HG03135 (cell line): ENCODE results near the gene ADCY7.
"Not testable (repeated sequence)": the region's sequence is repeated elsewhere in the genome, so short reads cannot be mapped to it uniquely, and the experiment has no call there.

ENCODE experiments used
- ATAC-seq: cut with Tn5 transposase; IDR thresholded peaks from one replicate; pipeline ENCODE4 v1.9.1; 2021; ENCODE audit warnings: mild to moderate bottlenecking, moderate library complexity; ENCODE audit not compliant: unreplicated experiment

ADCY7 gene

GRCh38 chr16:50329446-50330189, 63.3 kb downstream of the ADCY7 start:
- no peak for ATAC-seq

- no peak for ATAC-seq
Measured at GRCh38 chr16:50331570-50331969, 65.2 kb downstream of the ADCY7 start.

GRCh38 chr16:50332599-50332998, 66.2 kb downstream of the ADCY7 start:
- ATAC-seq, result no peak

GRCh38 chr16:50334106-50334975, 68.0 kb downstream of the ADCY7 start:
- no peak for ATAC-seq

- ATAC-seq, result no peak
Measured at GRCh38 chr16:50335196-50335958, 69.0 kb downstream of the ADCY7 start.

- ATAC-seq, result no peak
Measured at GRCh38 chr16:50336884-50337283, 70.5 kb downstream of the ADCY7 start.

GRCh38 chr16:50338371-50339231, 72.2 kb downstream of the ADCY7 start:
- ATAC-seq, result no peak

- no peak for ATAC-seq
Measured at GRCh38 chr16:50340578-50340977, 74.2 kb downstream of the ADCY7 start.

- not testable (repeated sequence) for ATAC-seq
Measured at GRCh38 chr16:50343566-50343965, 77.2 kb downstream of the ADCY7 start.

- ATAC-seq, result not testable (repeated sequence)
Measured at GRCh38 chr16:50345210-50345609, 78.9 kb downstream of the ADCY7 start.

GRCh38 chr16:50351116-50351515, 84.8 kb downstream of the ADCY7 start:
- no peak for ATAC-seq

- ATAC-seq, result no peak
Measured at GRCh38 chr16:50351952-50352351, 85.6 kb downstream of the ADCY7 start.

GRCh38 chr16:50354082-50354481, 87.7 kb downstream of the ADCY7 start:
- no peak for ATAC-seq

- no peak for ATAC-seq
Measured at GRCh38 chr16:50354629-50355456, 88.5 kb downstream of the ADCY7 start.

GRCh38 chr16:50359626-50360025, 93.3 kb downstream of the ADCY7 start:
- no peak for ATAC-seq

- no peak for ATAC-seq
Measured at GRCh38 chr16:50360033-50360778, 93.9 kb downstream of the ADCY7 start.

GRCh38 chr16:50360779-50361178, 94.4 kb downstream of the ADCY7 start:
- ATAC-seq, result no peak

- no peak for ATAC-seq
Measured at GRCh38 chr16:50363656-50364055, 97.3 kb downstream of the ADCY7 start.
